Ramos (cell line): ENCODE data around the gene CEACAM1.
"Not testable (repeated sequence)": the region's sequence is repeated elsewhere in the genome, so short reads cannot be mapped to it uniquely, and the experiment has no call there.

ENCODE experiments used
- in situ Hi-C: fragments of 300-500 bp; cut with MboI; formaldehyde crosslinking; loops from one replicate; pipeline ENCODE4 v1.14.3; 2022; ENCODE audit warnings: low sequenced_read_pairs; ENCODE audit not compliant: unreplicated experiment

CEACAM1 gene

DNA sequence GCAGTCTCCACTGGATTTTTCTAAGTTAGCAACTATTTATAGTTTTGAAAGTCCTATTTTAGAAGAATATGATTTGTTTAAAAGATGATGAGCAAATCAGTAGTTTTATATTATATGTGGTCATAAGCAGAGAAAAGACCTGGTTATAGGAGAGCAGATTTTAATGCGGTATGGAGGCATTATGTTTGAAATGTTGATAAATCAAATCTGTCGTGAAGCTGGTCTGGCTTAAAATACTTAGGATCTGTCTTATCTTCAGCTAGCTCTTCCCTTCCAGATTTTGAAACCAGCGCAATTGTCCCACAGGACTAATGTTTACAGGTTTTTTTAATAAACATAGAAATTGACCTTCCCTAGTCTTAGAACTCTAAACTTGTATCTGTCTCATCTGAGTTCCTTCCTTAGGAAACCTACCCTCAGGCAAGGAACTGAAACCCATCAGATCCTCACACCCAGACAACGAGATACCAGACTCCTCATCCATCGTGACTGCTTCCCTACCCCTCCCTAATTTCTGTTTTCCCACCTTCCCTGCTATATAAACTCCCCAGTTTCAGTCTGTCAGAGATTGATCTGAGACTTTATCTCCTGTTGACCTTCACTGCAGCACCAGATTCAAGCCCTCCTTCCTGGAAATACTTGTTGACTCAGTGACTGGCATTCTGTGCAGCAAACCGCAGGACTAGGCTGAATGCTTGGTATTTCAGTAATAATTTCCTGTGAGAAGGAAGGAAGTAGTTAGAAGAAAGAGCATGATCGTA lies 47.8 kb downstream of the CEACAM1 start:
- in situ Hi-C loops: no loop called here

DNA sequence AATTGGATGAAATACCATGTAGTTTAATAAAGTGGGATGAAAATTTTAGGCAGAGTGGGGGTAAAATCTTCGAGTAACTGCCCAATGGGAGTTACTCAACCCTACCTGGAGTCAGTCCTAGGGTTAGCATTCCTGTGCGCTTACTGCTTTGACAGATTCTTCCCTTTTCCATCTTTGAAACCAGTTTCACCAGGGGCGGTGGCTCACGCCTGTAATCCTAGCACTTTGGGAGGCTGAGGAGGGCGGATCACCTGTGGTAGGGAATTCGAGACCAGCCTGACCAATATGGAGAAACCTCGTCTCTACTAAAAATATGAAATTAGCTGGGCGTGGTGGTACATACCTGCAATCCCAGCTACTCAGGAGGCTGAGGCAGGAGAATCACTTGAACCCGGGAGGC lies 48.5 kb downstream of the CEACAM1 start:
- in situ Hi-C loops: no loop called here

DNA sequence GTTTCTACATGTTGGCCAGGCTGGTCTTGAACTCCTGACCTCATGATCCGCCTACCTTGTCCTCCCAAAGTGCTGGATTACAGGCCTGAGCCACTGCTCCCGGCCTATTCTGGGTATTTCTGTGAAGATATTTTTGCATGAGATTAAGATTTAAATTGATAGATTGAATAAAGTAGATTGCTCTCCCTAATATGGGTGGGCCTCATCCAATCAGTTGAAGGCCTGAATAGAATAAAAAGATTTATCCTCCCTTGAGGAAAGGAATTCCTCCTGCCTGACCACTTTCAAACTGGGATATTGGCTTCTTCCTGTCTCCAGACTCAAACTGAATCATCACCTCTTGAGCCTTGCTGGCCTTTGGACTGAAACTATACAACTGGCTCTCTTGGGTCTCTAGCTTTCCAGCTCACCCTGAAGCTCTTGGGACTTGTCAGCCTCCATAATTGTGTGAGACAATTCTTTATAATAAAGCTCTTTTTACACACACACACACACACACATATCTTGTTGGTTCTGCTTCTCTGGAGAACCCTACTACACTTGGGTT lies 49.4 kb downstream of the CEACAM1 start:
- in situ Hi-C loops: no loop called here

DNA sequence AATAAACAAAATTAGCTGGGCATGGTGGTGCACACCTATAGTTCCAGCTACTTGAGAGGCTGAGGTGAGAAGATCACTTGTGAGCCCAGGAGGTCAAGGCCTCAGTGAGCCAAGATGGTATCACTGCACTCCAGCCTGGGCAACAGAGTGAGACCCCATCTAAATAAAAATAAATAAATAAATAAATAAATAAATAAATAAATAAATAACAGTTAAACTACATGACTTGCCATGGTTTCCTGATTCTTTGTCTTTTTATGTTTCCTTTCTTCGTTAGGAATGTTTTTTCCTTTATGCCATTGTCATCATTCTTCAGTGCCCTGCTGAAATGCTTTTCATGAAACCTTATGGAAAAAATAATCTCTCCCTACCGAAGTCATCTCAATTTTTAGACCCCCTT lies 50.3 kb downstream of the CEACAM1 start:
- in situ Hi-C loops: no loop called here

DNA sequence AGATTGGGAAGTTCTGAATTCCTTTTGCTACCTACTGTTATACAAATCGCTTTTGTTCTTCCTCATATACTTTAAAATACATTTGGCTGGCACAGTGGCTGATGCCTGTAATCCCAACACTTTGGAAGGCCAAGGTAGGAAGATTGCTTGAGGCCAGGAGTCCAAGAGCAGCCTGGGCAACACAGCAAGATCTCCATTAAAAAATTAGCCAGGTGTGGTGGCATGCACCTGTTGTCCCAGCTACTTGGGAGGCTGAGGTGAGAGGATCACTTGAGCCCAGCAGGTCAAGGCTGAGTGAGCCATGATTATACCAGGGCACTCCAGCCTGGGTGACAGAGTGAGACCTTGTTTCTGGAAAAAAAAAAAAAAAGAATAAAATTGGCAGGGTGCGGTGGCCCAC lies 51.2 kb downstream of the CEACAM1 start:
- in situ Hi-C loops: no loop called here

DNA sequence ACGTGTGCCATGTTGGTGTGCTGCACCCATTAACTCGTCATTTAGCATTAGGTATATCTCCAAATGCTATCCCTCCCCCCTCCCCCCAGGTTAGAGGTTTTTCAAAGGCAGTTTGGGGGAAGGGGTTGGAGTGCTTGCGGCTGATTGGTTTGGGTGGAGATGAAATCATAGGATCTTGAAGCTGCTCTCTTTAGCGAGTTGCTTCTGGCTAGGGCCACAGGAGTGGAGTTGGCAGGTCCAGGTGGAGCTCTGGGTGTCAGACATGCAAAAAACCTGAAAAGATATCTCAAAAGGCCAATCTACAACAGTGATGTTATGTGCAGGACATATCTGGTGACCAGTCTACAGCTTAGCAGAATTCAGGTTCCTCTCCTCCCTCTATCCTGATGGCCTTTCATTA lies 52.9 kb downstream of the CEACAM1 start:
- in situ Hi-C loops: no loop called here

DNA sequence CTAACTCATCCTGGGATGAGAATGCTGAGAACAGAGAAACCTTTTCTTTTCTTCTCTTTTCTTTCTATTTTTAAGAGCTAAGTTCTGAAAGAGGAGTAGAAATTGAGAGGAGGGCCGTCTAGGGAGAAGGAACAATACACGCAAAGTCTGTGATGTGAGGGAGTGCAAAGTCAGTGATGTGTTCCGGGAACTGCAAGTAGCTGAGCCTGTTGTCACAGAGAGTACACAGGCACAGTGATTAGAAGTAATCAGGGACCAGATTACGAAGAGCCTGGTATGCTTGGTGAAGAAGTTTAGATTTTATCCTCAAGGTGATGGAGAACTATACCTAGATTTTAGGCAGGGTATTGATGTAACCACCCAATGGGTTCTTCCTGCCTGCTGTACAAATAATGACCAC lies 53.5 kb downstream of the CEACAM1 start:
- in situ Hi-C loops: no loop called here

DNA sequence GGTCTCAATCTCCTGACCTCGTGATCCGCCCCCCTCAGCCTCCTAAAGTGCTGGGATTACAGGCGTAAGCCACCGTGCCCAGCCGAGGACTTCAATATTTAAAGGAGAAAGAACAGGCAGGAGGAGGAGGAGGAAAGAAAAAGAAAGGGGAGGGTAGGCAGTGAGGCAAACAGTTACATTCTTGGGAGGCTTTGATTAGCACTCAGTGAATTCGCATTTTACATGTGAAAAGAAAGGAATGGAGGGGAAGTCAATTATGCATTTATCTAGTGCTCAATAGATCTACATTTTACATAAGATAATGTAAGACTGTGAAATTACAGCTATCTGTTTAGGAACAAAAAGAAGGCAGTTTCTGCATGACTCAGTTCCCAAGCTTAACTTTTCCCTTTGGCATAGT lies 54.6 kb downstream of the CEACAM1 start:
- in situ Hi-C loops: no loop called here

DNA sequence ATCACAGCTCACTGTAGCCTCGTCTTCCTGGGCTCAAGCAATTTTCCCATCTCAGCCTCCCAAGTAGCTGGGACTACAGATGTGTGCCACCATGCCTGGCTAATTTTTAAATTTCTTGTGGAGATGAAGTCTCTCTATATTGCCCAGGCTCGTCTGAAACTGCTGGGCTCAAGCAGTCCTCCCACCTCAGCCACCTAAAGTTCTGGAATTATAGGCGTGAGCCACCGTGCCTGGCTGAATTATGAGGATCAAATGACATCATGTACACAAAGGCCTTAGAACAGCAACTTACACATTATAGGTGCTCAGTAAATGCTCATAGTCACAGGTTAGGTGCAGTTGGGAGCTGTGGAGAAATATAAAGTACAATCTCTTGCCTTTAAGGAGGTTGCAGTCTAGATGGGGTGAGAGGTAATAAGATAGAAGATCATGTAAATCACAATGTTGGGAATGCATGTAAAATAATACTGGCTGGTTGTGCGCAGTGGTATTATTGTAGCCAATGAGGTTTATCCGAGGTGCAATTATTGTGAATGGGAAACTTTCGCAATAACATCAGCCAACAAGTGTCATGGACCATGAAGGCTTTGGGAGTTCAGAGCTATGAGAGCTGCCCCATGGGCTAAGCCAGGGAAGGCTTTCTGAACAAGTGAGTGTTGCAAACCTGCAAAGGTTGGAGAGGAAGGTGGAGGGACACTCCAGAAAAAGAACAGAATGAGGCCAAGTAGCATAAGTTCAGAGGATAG lies 55.7 kb downstream of the CEACAM1 start:
- in situ Hi-C loops: no loop called here

DNA sequence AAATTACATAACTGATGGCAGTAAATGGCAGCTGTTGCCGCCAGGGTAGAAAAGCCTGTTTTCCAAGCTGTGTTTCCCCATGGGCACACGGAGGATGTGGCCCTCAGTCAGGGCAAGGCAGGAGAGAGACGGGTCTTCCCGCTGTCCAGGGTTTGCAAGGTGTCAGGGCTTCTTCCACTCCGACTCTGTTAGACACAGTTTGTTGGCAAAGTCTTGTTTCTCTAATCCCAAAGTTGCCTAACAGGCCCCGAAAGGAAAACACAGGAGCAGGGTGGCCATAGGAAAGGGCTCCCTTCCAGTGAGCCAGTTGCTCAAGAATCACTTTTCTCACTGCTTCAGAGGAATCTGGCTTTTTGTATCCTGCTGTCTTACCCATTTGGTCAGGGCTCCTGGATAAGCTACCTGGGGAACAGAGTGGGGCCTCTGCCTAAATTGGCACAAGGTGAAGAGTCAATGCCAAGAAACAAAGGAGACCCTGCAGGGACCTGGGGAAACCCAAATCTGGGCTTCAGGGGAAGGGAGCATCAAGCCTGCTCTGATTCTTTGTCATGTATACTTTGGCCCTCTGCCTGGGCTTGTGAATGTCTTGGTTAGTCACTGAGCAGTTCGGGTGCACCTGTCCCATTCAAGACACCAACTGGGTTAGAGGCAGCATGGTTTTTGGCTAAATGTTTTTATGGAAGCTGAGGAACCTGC lies 56.6 kb downstream of the CEACAM1 start:
- in situ Hi-C loops: no loop called here

DNA sequence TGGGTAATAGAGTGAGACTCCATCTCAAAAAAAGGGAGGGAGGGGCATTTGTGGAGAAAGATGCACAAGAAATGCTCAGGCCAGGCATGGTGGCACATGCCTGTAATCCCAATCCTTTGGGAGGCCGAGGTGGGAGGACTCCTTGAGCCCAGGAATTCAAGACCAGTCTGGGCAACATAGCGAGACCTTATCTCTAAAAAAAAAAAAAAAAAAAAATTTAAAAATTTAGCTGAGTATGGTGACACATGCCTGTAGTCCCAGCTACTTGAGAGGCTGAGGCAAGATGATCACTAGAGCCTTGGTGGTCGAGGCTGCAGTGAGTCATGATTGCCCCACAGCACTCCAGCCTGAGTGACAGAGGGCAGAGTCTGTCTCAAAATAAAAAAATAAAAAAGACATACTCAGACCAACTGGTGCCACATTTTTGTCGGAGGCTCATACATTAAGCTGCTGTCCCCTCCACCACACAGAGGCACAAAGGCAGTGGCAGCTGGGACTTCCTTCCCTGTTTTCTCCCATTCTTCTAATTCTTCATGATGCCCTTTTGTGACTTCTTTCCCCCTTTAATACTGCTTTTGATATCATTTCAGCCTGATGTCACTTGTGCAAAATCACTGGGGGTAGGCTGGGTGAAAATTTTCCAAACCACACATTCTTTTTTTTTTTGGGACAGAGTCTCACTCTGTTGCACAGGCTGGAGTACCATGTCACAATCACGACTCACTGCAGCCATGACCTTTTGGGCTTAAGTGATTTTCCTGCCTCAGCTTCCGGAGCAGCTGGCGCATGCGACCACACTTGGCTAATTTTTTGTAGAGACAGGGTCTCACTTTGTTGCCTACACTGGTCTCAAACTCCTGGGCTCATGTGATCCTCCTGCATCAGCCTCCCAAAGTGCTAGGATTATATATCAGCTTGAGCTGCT lies 58.7 kb downstream of the CEACAM1 start:
- in situ Hi-C loops: no loop called here

DNA sequence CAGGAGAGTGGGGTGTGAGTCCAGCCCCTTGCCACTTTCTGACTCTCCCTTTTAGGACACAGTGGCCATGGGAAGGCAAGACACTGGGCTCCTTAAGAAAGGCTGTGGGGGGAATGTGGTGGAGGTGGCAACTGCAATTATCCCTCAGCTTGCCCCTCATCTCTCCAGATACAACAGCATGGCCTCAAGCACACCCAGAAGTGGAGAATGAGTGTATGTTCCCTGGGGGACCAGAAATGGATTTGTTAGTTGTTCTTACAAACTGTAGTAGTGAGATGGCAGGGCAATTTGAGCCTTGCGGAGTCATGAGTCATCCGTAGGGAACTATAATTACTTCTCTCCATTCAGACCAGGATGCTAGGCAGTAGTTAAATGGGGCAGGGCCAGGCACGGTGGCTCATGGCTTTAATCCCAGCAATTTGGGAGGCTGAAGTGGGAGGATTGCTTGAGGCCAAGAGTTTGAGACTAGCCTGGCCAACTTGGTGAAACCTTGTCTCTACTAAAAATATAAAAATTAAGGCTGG lies 59.9 kb downstream of the CEACAM1 start:
- in situ Hi-C loops: no loop called here

DNA sequence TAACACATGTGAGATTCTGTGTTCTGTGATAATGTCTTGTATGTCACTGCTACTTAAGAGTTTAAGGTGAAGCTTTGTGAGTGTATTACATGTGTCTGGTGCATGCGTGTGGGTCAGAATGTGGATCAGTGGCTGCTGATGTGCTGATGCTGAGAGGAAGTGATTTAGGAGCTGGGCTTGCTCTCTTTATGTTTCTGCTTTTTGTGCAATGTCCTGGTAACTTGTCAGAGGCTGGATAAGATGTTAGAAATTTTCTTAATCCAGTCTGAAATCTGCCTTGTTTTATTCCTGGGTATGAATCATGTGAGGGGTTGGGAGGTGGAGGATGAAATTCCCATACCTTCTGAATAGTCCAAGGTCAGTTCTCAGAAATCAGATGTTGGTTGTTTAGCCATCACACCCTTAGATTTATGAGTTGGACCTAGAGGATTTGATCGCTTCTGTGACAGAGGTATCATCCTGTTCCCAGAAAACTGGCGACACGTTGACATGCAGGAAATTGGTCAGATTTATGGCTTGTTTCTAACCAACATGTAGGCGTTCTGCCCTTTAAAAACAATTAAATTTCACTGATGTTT lies 61.0 kb downstream of the CEACAM1 start:
- in situ Hi-C loops: no loop called here

DNA sequence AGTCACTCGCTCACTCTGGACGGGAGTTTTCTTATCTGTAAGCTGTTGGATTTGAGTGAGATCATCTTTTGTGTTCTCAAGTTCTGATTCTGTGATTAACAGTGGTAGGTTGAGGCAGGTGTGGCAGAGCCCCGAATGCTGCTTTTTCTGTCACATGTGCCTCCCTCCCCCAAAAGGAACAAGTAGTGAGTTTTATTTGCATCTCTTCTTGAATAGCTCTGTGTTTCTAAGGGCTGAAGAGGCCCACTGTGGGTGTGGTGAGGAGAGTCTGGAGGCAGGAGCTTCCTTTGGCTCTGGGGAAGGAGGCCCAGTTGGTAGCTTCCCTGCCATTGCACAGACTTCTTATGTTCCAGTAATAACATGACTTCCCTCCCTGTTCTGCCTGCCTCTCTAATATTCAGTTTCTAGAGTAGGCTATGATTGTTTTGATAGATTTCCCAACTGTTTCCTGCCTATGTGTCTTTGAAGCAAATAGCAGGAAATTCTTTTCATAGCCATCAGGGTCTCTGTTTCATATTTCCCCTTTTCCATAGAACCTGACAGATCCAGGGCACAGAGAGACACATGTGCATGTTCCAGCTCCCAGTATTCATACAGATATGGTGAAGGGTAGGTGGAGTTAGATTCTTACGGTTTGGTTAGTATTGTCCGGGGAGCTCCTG lies 61.6 kb downstream of the CEACAM1 start:
- in situ Hi-C loops: no loop called here

DNA sequence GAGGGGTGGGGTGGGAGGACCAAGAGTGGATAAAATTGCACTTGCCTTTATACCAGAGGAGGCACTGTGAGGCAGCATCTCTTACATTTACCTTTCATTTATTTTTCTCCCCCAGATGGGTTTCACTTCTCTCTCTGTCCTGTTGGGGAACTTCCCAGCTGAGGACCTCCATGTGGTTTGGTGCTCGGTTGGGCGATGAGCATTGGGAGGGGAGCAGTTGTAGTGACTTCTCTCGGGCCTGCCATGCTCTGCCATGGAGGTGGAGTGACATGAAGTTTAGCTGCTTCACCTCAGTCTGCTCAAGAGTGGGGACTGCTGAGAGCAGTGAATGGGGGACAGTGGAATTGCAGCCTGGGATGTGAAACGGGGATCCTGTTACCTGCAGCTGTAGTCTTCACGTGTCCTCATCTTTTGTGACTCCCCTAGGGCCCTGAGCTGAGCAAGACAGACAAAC lies 62.4 kb downstream of the CEACAM1 start:
- in situ Hi-C loops: no loop called here

DNA sequence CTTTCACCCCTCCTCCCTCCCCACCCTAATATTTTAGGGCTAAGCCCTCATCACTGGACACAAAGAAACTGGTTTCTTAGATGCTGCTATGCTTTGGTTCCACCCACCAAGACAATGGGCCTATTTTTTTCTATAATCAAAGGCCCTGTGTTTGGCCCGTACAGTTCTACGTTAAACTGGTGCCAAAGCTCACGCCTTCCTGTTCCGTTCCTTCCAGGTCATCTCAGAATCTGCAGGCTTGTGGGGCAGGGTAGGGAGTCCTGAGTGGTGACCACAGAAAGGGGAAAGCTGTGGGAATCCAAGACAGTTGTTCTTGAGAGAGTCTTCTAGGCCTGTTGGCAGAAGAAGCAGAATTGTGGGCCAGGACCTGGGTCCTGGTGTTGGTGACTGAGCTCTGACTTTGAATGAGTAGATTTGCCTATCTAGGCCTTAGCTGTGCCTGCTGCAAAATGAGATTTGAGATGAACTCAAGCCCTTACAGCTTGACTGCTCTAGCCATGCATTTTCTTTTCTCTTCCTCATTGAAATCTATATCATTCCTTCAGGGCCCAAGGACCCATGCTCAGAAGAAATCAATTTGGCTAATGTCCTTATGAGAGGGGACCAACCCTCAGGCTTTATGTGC lies 66.5 kb downstream of the CEACAM1 start:
- in situ Hi-C loops: no loop called here

DNA sequence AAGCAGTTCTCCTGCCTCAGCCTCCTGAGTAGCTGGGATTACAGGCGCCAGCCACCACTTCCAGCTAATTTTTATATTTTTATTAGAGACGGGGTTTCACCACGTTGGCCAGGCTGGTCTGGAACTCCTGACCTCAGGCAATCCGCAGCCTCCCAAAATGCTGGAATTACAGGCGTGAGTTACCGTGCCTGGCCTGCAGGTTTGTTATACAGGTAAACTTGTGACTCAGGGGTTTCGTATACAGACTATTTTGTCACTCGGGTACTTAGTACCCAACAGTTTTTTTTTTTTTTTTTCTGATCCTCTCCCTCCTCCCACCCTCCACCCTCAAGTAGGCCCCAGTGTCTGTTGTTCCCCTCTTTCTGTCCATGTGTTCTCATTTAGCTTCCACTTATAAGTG lies 67.0 kb downstream of the CEACAM1 start:
- in situ Hi-C loops: not testable (repeated sequence)

DNA sequence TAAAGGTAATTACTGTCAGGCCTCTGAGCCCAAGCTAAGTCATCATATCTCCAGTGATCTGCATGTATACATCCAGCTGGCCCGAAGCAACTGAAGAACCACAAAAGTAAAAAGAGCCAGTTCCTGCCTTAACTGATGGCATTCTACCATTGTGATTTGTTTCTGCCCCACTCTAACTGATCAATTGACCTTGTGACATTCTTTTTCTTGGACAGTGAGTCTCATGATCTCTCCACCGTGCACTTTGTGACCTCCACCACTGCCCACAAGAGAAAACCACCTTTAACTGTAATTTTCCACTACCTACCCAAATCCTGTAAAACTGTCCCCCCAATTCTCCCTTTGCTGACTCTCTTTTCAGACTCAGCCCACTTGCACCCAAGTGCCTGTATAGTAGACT lies 68.4 kb downstream of the CEACAM1 start:
- in situ Hi-C loops: no loop called here
